ENCODE results near the gene TOM1L2.
"Not testable (repeated sequence)": the region's sequence is repeated elsewhere in the genome, so short reads cannot be mapped to it uniquely, and the experiment has no call there.

The TOM1L2 gene

GRCh38 chr17:17970699-17971430 is 1.3 kb downstream of the TOM1L2 start:
- no peak for DNase-seq (ENCODE audit: low read depth in 2 of 2)

GRCh38 chr17:17966399-17966798 is 5.8 kb downstream of the TOM1L2 start:
- no peak for DNase-seq (ENCODE audit: low read depth in 2 of 2)

GRCh38 chr17:17965152-17965721 is 7.0 kb downstream of the TOM1L2 start:
- DNase-seq (ENCODE audit: low read depth in 2 of 2) = no peak

- no peak for DNase-seq (ENCODE audit: low read depth in 2 of 2)
Observed at GRCh38 chr17:17964710-17965109, 7.5 kb downstream of the TOM1L2 start.

- no peak for DNase-seq (ENCODE audit: low read depth in 2 of 2)
Observed at GRCh38 chr17:17963694-17964436, 8.3 kb downstream of the TOM1L2 start.

GRCh38 chr17:17963066-17963465 is 9.1 kb downstream of the TOM1L2 start:
- no peak for DNase-seq (ENCODE audit: low read depth in 2 of 2)

GRCh38 chr17:17960500-17961030 is 11.6 kb downstream of the TOM1L2 start:
- no peak for DNase-seq (ENCODE audit: low read depth in 2 of 2)

GRCh38 chr17:17959520-17960361 is 12.5 kb downstream of the TOM1L2 start:
- no peak for DNase-seq (ENCODE audit: low read depth in 2 of 2)

GRCh38 chr17:17958982-17959381 is 13.2 kb downstream of the TOM1L2 start:
- DNase-seq (ENCODE audit: low read depth in 2 of 2) = no peak

GRCh38 chr17:17957584-17957916 is 14.7 kb downstream of the TOM1L2 start:
- no peak for DNase-seq (ENCODE audit: low read depth in 2 of 2)

GRCh38 chr17:17955790-17956341 is 16.3 kb downstream of the TOM1L2 start:
- DNase-seq (ENCODE audit: low read depth in 2 of 2) = not testable (repeated sequence)

- DNase-seq (ENCODE audit: low read depth in 2 of 2) = no peak
Observed at GRCh38 chr17:17954079-17954478, 18.1 kb downstream of the TOM1L2 start.

GRCh38 chr17:17952691-17953090 is 19.5 kb downstream of the TOM1L2 start:
- no peak for DNase-seq (ENCODE audit: low read depth in 2 of 2)

GRCh38 chr17:17951524-17951923 is 20.7 kb downstream of the TOM1L2 start:
- no peak for DNase-seq (ENCODE audit: low read depth in 2 of 2)

- DNase-seq (ENCODE audit: low read depth in 2 of 2) = no peak
Observed at GRCh38 chr17:17950806-17951205, 21.4 kb downstream of the TOM1L2 start.

- no peak for DNase-seq (ENCODE audit: low read depth in 2 of 2)
Observed at GRCh38 chr17:17950347-17950746, 21.9 kb downstream of the TOM1L2 start.

- no peak for DNase-seq (ENCODE audit: low read depth in 2 of 2)
Observed at GRCh38 chr17:17947966-17948365, 24.2 kb downstream of the TOM1L2 start.

GRCh38 chr17:17947309-17947708 is 24.9 kb downstream of the TOM1L2 start:
- DNase-seq (ENCODE audit: low read depth in 2 of 2) = no peak

GRCh38 chr17:17946093-17946492 is 26.1 kb downstream of the TOM1L2 start:
- no peak for DNase-seq (ENCODE audit: low read depth in 2 of 2)

GRCh38 chr17:17944743-17945142 is 27.5 kb downstream of the TOM1L2 start:
- no peak for DNase-seq (ENCODE audit: low read depth in 2 of 2)

- no peak for DNase-seq (ENCODE audit: low read depth in 2 of 2)
Observed at GRCh38 chr17:17944242-17944641, 28.0 kb downstream of the TOM1L2 start.
